IMR-90 (cell line): Measurements from ENCODE around the gene TTC28. TPM values are rescaled to one million over a fixed set of nuclear protein-coding genes. Genes with fewer than 3 reads are reported as not detected.

Experiments used
- ATAC-seq: fragments of 200-7000 bp; cut with Tn5 transposase; 2 replicates; pipeline ENCODE4 v1.9.1; 2020; ENCODE audit warnings: low read depth, mild to moderate bottlenecking, moderate library complexity
- BruUV-seq: library from RNA; stranded (reverse); fragments of 400-500 nt; replicated peaks from 2 replicates; lab custom pipeline; 2021; lab: Mats Ljungman, UMichigan
- CTCF ChIA-PET: fragments of 300-600 bp; formaldehyde crosslinking; extraction: SDS; loops from one replicate; lab custom pipeline; 2021; ENCODE audit warnings: antibody characterized with exemption; lab: Yijun Ruan, JAX
- POLR2A ChIA-PET: fragments of 300-600 bp; sonication (Branson Sonifier 250); formaldehyde crosslinking; loops from one replicate; lab custom pipeline; 2022; ENCODE audit warnings: antibody characterized with exemption; ENCODE audit not compliant: unreplicated experiment; lab: Charles Lee
- DNase-seq: peaks from one replicate; pipeline ENCODE4 v3.0.0; 2013
- H2AFZ ChIP-seq: replicated peaks from 2 replicates; pipeline ENCODE3; 2013; ENCODE audit warnings: low read length, mild to moderate bottlenecking; ENCODE audit not compliant: poor library complexity
- H2AK5ac ChIP-seq: 2 replicates; pipeline ENCODE4 v1.6.1; 2013; ENCODE audit warnings: low read depth, low read length, inconsistent platforms
- H2AK9ac ChIP-seq: replicated peaks from 2 replicates; pipeline ENCODE3; 2013; ENCODE audit warnings: mild to moderate bottlenecking, low read depth, low read length, moderate library complexity; ENCODE audit not compliant: poor library complexity
- H2BK120ac ChIP-seq: 2 replicates; pipeline ENCODE4 v1.6.1; 2013; ENCODE audit warnings: low read depth, low read length, inconsistent platforms
- H2BK15ac ChIP-seq: 3 replicates; pipeline ENCODE4 v1.6.1; 2013; ENCODE audit warnings: low read depth, low read length, inconsistent platforms
- H2BK20ac ChIP-seq: 2 replicates; pipeline ENCODE4 v1.6.1; 2013; ENCODE audit warnings: low read depth, mild to moderate bottlenecking, inconsistent platforms, low read length, moderate library complexity
- H2BK5ac ChIP-seq: 2 replicates; pipeline ENCODE4 v1.6.1; 2013; ENCODE audit warnings: mild to moderate bottlenecking, low read depth, low read length, inconsistent platforms; ENCODE audit not compliant: poor library complexity, severe bottlenecking
- H3K14ac ChIP-seq: replicated peaks from 2 replicates; pipeline ENCODE4 v1.6.1; 2013; ENCODE audit warnings: low read depth, low read length, inconsistent platforms
- H3K18ac ChIP-seq: 2 replicates; pipeline ENCODE4 v1.6.1; 2013; ENCODE audit warnings: low read depth, low read length, control low read depth
- H3K23ac ChIP-seq: 2 replicates; pipeline ENCODE4 v1.6.1; 2013; ENCODE audit warnings: low read depth, low read length, inconsistent platforms
- H3K27ac ChIP-seq: 2 replicates; pipeline ENCODE4 v1.5.1; 2013; ENCODE audit warnings: mild to moderate bottlenecking, control low read depth, low read length; ENCODE audit not compliant: insufficient read depth
- H3K27me3 ChIP-seq: 2 replicates; pipeline ENCODE4 v1.6.1; 2013; ENCODE audit warnings: low read length; ENCODE audit not compliant: control insufficient read depth, insufficient read depth
- H3K36me3 ChIP-seq: 2 replicates; pipeline ENCODE4 v1.6.1; 2013; ENCODE audit warnings: low read length, mixed read lengths; ENCODE audit not compliant: control insufficient read depth, insufficient read depth
- H3K4ac ChIP-seq: 2 replicates; pipeline ENCODE4 v1.6.1; 2013; ENCODE audit warnings: low read depth, low read length, inconsistent platforms
- H3K4me1 ChIP-seq: 2 replicates; pipeline ENCODE4 v1.6.1; 2013; ENCODE audit warnings: low read length, mixed read lengths; ENCODE audit not compliant: control insufficient read depth, insufficient read depth
- H3K4me2 ChIP-seq: 2 replicates; pipeline ENCODE4 v1.6.1; 2013; ENCODE audit warnings: low read depth, mild to moderate bottlenecking, control low read depth, low read length, moderate library complexity
- H3K4me3 ChIP-seq: 2 replicates; pipeline ENCODE4 v1.5.1; 2013; ENCODE audit warnings: low read depth, mild to moderate bottlenecking, control low read depth, low read length, moderate library complexity; ENCODE audit not compliant: insufficient read depth
- H3K56ac ChIP-seq: 2 replicates; pipeline ENCODE4 v1.6.1; 2013; ENCODE audit warnings: low read length, inconsistent platforms; ENCODE audit not compliant: insufficient read depth; ENCODE audit errors: extremely low read depth
- H3K79me1 ChIP-seq, 2 experiments: 2 replicates each; pipeline ENCODE4 v1.6.1; 2013; ENCODE audit warnings: low read length in 2 of 2, inconsistent platforms in 1 of 2, low read depth in 1 of 2
- H3K9ac ChIP-seq: 2 replicates; pipeline ENCODE4 v1.6.1; 2013; ENCODE audit warnings: low read depth, low read length, control low read depth
- H3K9me1 ChIP-seq: 2 replicates; pipeline ENCODE4 v1.6.1; 2013; ENCODE audit warnings: low read length, inconsistent platforms; ENCODE audit not compliant: insufficient read depth
- H3K9me3 ChIP-seq: 2 replicates; pipeline ENCODE4 v1.6.1; 2013; ENCODE audit warnings: low read length; ENCODE audit not compliant: control insufficient read depth, insufficient read depth
- H4K20me1 ChIP-seq: 2 replicates; pipeline ENCODE4 v1.6.1; 2013; ENCODE audit warnings: low read length, inconsistent platforms; ENCODE audit not compliant: insufficient read depth
- H4K5ac ChIP-seq: 2 replicates; pipeline ENCODE4 v1.6.1; 2013; ENCODE audit warnings: mild to moderate bottlenecking, low read depth, low read length, control low read depth
- H4K8ac ChIP-seq, 2 experiments: 2 replicates each; pipeline ENCODE4 v1.6.1; 2013; ENCODE audit warnings: low read depth in 2 of 2, low read length in 2 of 2, control low read depth in 1 of 2, inconsistent platforms in 1 of 2
- H4K91ac ChIP-seq: 2 replicates; pipeline ENCODE4 v1.6.1; 2013; ENCODE audit warnings: low read depth, low read length, inconsistent platforms; ENCODE audit not compliant: insufficient read depth
- ELK1 ChIP-seq: fragments of 150-350 bp; IDR thresholded peaks from 2 replicates; pipeline ENCODE4 v1.6.1; 2016; ENCODE audit warnings: low read depth, mild to moderate bottlenecking, low read length, moderate library complexity, borderline replicate concordance
- MAZ ChIP-seq: IDR thresholded peaks from 2 replicates; pipeline ENCODE4 v1.6.1; 2012; ENCODE audit warnings: low read depth, mild to moderate bottlenecking, low read length, improper control_type of control experiment, moderate library complexity, borderline replicate concordance
- MXI1 ChIP-seq: IDR thresholded peaks from 2 replicates; pipeline ENCODE4 v1.6.1; 2012; ENCODE audit warnings: low read depth, mild to moderate bottlenecking, low read length, moderate library complexity, borderline replicate concordance
- NFE2L2 ChIP-seq: fragments of 150-350 bp; IDR thresholded peaks from 2 replicates; pipeline ENCODE4 v1.6.1; 2016; ENCODE audit warnings: low read depth, mild to moderate bottlenecking, low read length
- POLR2A ChIP-seq: IDR thresholded peaks from 2 replicates; pipeline ENCODE4 v1.6.1; 2012; ENCODE audit warnings: mild to moderate bottlenecking, low read depth, low read length
- RAD21 ChIP-seq: IDR thresholded peaks from 2 replicates; pipeline ENCODE4 v1.6.1; 2012; ENCODE audit warnings: low read length, improper control_type of control experiment
- RCOR1 ChIP-seq: IDR thresholded peaks from 2 replicates; pipeline ENCODE4 v1.6.1; 2012; ENCODE audit warnings: mild to moderate bottlenecking, low read length, improper control_type of control experiment; ENCODE audit not compliant: insufficient replicate concordance
- RFX5 ChIP-seq: IDR thresholded peaks from 2 replicates; pipeline ENCODE4 v1.8.0; 2012; ENCODE audit warnings: low read depth, mild to moderate bottlenecking, low read length, moderate library complexity
- USF2 ChIP-seq: fragments of 150-350 bp; IDR thresholded peaks from 2 replicates; pipeline ENCODE4 v1.6.1; 2017; ENCODE audit warnings: mild to moderate bottlenecking, antibody characterized with exemption, low read length, low read depth
- WGBS, 2 experiments: methylation state at CpG; one replicate each; pipeline versions ENCODE4 v1.1.5 to v1.1.7; 2013; ENCODE audit warnings: missing lambda C conversion rate in 2 of 2; ENCODE audit not compliant: insufficient read length in 1 of 2; ENCODE audit errors: extremely low coverage in 2 of 2; 5-methylcytosine and 5-hydroxymethylcytosine counted together
- dilution Hi-C: fragments of 300-500 bp; cut with HindIII; formaldehyde crosslinking; loops from one replicate; pipeline ENCODE4 v1.14.3; 2018; ENCODE audit warnings: low sequenced_read_pairs; ENCODE audit not compliant: unreplicated experiment
- in situ Hi-C: fragments of 300-500 bp; cut with MboI; formaldehyde crosslinking; loops from 3 replicates; pipeline ENCODE4 v1.14.3; 2019; ENCODE audit warnings: low sequenced_read_pairs, inconsistent platforms, mixed read lengths
- intact Hi-C: fragments of 100-400 bp; cut with micrococcal nuclease; formaldehyde crosslinking; loops from 2 replicates; pipeline ENCODE4 v1.10.0; 2022
- polyA plus RNA-seq, 3 experiments: library from polyadenylated mRNA; depleted of rRNA; stranded (reverse); fragments of >200 nt; gene quantifications; 2 replicates each; pipeline ENCODE4 v1.2.3, GENCODE V29; 2012; ENCODE audit warnings: low replicate concordance in 1 of 3
- total RNA-seq: library from RNA; depleted of rRNA; stranded (reverse); fragments of >200 nt; gene quantifications from 2 replicates; pipeline ENCODE4 v1.2.3, GENCODE V29; 2012

Gene TTC28
- total and polyA plus RNA-seq, 2 of the 4 experiments (the other 2 are of a cell fraction) = 5.6 to 13.3 TPM

GRCh38 chr22:28249402-28249801 lies 430.2 kb downstream of the TTC28 start:
- ATAC-seq (no peak), DNase-seq (no peak)
- Histone ChIP-seq H2AFZ (no peak overlapping the region), H3K4me1 (peaks cover 7% of the 10 kb centered on the region; the same call in 1 of the 2 replicates), H3K4ac (no peak overlapping the region), H4K20me1 (no peaks in the 10 kb centered on the region), H3K18ac (no peak overlapping the region), H2BK20ac (no peak overlapping the region), H2AK9ac (no peak overlapping the region), H3K56ac (no peak overlapping the region), H3K27me3 (no peaks in the 10 kb centered on the region), H3K9me3 (no peaks in the 10 kb centered on the region), H3K27ac (no peak overlapping the region), H3K9me1 (peaks cover 7% of the 10 kb centered on the region), H2AK5ac (no peak overlapping the region), H4K8ac (no peak overlapping the region), H2BK15ac (no peak overlapping the region), H4K5ac (no peak overlapping the region), H2BK5ac (no peak overlapping the region), H3K14ac (0 out of 2 replicates have a peak overlapping the region, but pooled peaks have one; percentile 26), H3K23ac (no peak overlapping the region), H3K79me1 (peaks cover 0 to 6% of the 10 kb centered on the region in 2 experiments; a peak in 1 of 4 replicates), H3K36me3 (0 out of 2 replicates have a peak, but pooled peaks cover 1% of the 10 kb centered on the region), H4K91ac (no peak overlapping the region), H2BK120ac (no peak overlapping the region), H3K9ac (no peak overlapping the region), H3K4me3 (no peak overlapping the region), H3K4me2 (no peak overlapping the region)
- no TSS peak for BruUV-seq
- ChIA-PET POLR2A (no interaction called here), CTCF (interaction anchor here (0.6 kb wide), 1 partner anchor 387 kb away, joined by 3 read pairs; no protein-coding TSS in a partner anchor)
- TF ChIP-seq POLR2A = no peak
- TF ChIP-seq USF2 = no peak
- TF ChIP-seq RCOR1 = no peak
- TF ChIP-seq RFX5 = no peak
- no peak for TF ChIP-seq ELK1
- no peak for TF ChIP-seq RAD21
- TF ChIP-seq MAZ = no peak
- TF ChIP-seq MXI1 = no peak
- no peak for TF ChIP-seq NFE2L2
- WGBS, 2 experiments = no CpG with 5 or more reads among the region's 2 CpGs
- in situ Hi-C loops = no loop called here
- intact Hi-C loops = no loop called here
- dilution Hi-C loops = no loop called here
